GM18505 (cell line): Measurements from ENCODE around the gene DISP3.

ENCODE experiments used
- ATAC-seq: cut with Tn5 transposase; IDR thresholded peaks from one replicate; pipeline ENCODE4 v1.9.1; 2021; ENCODE audit not compliant: unreplicated experiment
- POLR2A ChIP-seq: IDR thresholded peaks from 4 replicates; pipeline ENCODE4 v1.6.1; 2011; ENCODE audit warnings: borderline replicate concordance; ENCODE audit not compliant: insufficient read depth, insufficient read length; ENCODE audit errors: extremely low read depth

Gene DISP3

DNA sequence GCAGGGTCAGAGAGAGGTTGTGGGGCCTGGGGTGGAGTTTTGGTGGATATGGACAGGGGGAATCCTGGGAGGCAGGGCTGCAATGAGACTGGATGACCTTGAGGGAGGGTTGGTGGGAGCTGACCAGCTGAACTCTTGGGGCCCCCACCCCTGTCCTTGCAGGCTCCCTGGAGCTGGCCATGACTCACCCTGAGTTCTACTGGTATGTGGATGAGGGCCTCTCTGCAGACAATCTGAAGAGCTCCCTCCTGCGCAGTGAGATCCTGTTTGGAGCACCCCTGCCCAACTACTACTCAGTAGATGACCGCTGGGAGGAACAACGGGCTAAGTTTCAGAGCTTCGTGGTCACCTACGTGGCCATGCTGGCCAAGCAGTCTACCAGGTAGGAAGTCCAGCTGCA is 23.6 kb downstream of the DISP3 start:
- TF ChIP-seq POLR2A, result no peak
- no peak for ATAC-seq

DNA sequence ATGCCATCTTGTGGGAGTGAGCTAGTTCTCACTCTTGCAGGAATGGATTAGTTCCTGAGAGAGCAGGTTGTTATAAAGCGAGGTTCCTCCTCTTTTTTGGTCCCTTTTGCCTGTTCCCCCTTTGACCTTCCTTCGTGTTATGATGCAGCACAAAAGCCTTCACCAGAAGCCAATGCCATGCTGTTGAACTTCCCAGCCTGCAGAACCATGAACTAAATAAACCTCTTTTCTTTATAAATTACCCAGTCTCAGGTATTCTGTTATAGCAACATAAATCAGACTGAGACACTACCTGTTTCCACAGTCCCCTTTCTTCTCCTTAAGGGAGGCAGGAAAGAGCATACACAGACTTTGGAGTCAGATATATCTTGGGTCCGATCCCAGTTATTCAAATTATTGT is 25.6 kb downstream of the DISP3 start:
- no peak for ATAC-seq
- TF ChIP-seq POLR2A, result no peak

DNA sequence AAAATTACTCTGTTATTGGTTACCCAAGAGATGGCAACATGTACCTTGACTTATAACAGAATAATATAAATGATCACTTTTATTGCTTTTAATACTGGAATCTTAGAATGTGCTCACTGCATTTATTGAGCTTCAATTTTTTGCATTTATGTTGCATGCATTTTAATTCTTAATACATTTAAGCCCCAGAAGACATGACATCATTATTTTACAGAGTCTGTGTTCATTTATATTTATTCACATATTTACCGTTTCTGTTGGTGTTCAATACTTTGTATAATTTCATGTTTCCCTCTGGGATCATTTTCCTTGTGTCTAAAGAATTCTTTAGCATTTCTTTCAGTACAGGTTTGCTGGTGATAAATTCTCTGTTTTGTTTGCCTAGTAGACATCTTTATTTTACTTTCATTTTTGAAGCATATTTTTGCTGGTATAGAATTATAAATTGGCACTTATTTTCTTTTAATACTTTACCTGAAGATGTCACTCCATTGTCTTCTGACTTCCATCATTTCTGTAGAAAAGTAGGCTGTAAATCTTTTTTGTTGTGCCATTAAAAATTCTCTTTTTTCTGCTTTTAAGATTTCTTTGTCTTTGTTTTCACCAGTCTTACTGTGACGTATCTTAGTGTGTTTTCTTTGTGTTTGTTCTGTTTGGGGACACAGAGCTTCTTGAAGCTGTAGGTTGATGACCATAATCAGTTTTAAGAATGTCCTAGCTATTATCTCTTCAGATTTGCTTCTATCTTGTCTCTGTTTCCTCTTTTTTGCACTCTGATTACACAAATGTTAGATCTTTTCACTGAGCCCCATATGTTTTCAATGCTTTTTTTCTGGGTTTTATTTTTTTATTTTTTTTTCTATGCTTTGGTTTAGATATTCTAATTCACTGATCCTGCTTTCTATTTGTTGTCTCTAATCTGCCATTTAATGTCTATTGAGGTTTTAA is 26.9 kb downstream of the DISP3 start:
- TF ChIP-seq POLR2A, result no peak
- no peak for ATAC-seq

DNA sequence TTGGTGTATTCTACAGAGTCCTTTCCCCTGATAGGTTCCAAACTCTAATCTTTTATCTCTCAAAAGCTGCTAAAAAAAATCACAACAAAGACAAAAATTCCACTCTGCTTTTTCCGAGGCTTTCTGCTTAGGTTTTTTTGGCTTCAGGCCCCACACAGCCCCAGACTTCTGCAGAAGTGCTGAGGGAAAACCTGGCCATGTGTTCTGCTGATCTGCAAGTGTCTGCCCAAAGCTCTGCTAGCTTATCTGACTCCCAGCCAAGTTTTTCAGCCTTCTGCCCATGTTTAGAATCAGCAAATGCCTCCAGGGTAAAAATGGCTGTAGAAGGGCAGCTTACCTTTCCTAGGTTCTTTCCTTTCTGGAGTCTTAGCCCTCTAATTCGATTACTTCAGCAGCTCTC is 28.4 kb downstream of the DISP3 start:
- no peak for ATAC-seq
- no peak for TF ChIP-seq POLR2A

DNA sequence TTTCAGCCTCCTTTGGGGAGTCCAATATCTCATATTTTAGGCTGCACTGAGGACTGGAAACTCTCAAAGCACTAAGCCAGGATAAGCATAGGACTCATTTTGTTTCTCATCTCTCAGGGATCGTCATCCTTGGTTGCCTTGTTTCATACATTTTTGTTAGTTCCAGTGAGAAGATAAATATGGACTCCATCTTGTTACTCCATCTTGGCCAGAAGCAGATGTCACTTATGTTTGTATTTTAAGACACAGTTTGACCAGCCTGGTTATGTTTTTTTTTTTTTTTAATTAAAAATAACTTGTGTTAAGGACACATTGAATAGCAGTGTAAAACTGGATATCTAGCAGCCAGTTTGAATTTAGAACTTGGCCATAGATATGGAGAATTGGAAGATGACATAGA is 34.7 kb downstream of the DISP3 start:
- no peak for ATAC-seq
- no peak for TF ChIP-seq POLR2A

DNA sequence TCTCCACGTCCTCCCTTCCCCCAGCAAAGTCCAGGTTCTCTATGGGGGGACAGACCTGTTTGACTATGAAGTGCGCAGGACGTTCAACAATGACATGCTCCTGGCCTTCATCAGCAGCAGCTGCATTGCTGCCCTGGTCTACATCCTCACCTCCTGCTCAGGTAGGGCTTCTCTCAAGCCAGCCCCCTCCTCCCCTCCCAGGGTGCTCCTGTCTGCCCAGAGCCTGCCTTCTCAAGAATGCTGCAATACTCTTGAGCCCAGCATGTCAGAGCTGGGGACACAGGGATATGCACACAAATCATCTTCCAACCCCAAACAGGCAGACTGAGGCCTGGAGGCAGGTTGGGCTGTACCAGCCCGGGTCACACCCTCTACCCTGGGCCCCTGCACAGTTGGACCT is 35.4 kb downstream of the DISP3 start:
- no peak for TF ChIP-seq POLR2A

DNA sequence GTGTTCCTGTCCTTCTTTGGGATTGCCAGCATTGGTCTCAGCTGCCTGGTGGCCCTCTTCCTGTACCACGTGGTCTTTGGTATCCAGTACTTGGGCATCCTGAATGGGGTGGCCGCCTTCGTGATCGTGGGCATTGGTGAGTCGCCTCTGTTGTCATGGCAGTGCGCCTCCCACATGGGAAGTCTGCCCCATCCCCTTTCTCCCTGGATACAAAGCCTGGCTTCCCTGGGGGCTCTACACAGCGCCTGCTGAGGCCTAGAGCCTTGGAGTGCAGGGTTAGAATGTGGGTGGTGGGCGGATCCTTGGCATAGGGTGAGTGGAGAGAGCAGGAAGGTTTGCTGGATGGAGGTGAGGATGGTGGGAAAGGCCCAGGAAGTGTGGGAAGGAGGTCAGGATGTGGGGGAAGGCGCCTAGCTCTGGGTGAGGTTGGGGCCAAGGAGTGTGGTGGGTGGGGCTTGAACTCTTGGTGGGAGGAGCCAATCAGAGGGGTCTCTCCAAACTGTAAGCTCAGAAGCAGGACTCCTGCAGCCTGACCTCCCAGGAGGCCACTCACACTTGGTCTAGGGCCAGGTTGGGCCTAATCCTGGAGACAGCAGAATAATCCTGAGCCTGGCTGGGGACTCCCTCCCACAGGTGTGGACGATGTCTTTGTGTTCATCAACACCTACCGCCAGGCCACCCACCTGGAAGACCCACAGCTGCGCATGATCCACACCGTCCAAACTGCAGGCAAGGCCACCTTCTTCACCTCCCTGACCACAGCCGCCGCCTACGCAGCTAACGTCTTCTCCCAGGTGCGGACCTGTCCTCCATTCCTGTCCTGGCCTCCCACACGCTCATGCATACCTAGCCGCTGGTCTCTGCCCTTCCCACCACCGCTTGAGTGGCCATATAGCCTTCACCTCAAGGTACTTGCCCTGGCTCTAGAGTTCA is 36.7 kb downstream of the DISP3 start:
- ATAC-seq, result no peak
- TF ChIP-seq POLR2A, result no peak

More for the DNA sequence above, 35.4 kb downstream of the DISP3 start:
- no peak for ATAC-seq

DNA sequence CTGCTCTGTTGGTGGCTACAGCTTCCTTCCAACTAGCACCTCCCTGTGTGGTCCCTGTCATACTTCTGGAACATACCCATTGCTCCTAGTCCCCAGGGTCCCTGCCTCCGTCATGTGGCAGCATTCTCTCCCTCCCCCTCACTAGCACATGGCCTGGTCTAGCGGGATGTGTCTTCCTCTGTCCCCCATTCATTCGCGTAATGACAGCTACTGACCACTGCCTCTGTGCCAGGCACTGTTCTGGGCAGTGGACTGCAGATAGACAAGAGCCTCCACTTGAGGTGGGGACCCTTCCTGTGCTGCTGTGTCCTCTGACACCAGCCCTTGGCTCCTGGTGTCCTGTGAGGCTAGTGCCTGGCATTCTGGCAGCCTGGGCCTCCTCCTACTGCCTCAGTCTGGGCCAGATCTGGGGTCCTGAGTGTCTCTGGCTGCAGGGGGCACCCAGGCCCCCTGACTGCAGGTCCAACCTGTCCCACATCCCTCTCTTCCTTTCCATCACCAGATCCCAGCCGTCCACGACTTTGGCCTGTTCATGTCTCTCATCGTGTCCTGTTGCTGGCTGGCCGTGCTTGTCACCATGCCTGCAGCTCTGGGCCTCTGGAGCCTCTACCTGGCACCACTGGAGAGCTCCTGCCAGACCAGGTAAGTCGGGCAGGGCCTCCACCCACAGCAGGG is 38.1 kb downstream of the DISP3 start:
- no peak for TF ChIP-seq POLR2A
- ATAC-seq, result no peak

DNA sequence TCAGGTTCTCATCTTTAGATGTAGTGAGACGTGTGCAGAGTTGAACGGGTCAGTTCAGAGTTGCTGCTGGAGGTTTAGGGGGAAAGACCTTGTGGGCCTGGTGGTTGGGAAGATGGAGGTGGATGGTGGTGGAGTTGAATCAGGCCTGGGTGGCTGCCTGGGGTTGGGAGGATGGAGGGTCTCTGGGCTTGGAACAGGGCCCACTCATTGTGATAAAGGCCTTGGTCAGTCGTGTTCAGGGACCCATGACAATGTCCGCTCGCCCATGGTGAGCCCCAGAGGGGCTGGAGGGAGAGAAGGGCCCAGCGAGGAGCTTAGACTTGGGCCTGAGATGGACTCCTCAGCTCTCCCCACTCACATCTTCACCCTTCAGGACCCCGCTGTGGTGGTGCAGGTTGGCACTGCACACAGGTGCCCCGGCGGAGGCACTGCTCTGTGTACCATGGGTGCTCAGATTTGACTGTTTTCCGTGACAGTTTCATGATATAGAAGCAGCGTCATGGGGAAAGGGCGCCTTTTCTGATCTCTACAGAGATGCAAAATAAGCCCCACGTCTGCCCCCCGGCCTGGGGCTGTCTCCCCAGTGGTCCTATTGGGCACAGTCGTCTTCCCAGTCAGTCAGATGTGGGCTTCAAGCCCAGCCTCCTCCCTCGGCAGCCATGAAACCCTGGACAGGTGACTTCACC is 39.2 kb downstream of the DISP3 start:
- ATAC-seq, result no peak
- TF ChIP-seq POLR2A, result no peak

DNA sequence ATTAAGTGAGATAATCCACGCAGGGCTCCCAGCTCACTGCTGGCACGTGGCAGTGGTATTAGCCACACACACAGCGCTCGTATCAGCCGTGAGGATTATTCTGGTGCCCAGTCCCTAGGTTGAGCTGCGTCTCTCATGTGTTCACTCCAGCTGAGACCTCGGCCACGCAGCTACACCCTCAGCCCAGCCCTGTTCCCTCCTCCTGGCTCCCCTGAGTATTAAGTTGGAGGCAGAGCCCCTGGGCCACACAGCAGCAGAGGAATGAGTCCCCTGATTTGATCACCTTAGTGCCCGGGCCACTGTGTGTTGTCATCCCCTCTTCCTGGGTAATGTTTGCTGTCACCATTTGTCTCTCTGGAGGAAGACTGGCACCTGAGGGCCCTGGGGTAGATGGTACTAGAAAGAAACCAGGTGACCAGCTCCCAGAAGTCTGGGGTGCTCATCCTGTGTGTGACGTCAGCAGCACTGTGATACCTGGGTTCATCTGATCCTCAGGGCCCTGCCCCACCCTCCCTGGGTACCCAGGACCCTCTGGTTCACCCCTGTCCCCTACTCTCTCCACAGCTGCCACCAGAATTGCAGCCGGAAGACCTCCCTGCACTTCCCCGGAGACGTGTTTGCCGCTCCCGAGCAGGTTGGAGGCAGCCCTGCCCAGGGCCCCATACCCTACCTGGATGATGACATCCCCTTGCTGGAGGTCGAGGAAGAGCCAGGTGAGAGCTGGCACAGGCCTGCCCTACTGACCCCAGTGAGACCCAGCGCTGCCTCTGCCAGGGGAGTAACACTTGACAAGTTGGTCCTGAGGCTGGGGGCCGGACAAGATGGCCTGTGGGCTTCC is 40.1 kb downstream of the DISP3 start:
- ATAC-seq, result no peak
- no peak for TF ChIP-seq POLR2A

DNA sequence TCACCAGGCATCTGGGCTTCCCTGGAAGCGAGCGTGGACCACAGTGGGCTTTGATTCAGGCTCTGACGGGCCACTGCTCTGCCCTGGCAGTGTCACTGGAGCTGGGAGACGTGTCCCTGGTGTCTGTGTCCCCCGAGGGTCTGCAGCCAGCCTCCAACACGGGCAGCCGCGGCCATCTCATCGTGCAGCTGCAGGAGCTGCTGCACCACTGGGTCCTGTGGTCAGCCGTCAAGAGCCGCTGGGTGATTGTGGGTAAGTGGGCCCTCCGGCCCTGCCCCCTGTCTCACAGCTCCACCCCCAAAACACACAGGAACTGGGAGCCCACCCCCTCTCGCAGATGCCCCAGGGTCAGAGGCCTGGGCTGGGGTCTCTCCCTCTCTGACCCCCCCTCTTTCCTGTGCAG is 40.7 kb downstream of the DISP3 start:
- no peak for ATAC-seq
- TF ChIP-seq POLR2A, result no peak
